ENCODE results near the gene RPS27A.
"Not testable (repeated sequence)": the region's sequence is repeated elsewhere in the genome, so short reads cannot be mapped to it uniquely, and the experiment has no call there.

RPS27A gene

DNA sequence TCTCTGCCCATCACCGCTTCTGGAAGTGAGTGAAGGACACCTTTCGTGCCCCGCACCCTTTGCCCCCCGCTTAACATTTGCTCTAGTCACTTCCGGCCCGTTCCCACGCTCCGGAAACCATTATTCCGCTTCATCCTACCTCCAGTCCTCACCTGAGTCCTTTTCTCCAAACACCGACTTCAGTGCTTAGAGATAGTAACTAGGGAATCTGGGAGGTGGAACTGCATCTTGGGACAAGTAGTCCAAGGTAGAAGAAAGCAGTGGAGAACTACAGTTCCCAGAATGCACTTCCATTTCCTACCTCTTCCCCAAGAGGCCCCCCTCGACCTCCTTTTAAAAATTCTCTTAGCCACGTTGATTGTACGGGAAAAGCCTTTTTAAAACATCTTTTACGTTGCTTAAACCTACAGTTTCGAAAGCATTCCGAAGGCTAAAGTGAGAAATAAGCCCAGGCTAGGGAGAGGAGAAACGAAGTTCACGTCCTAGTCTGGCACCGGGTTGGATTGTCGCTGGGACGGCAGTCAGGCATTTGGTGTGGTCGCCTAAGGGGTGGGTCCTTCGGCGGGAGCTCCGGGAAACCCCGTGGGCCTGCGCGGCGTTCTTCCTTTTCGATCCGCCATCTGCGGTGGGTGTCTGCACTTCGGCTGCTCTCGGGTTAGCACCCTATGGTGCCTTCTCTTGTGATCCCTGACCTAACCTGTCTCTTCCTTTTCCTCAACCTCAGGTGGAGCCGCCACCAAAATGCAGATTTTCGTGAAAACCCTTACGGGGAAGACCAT is at the start of gene RPS27A, which contains the start of gene CLHC1:
TSS of gene RPS27A (plus strand) at position 605 of the 779 bp plus-strand sequence. CDS start at position 742, 137 bp downstream.
TSS of gene CLHC1 (minus strand) at position 210 of the 779 bp plus-strand sequence. CDS start 9,882 bp downstream, outside the sequence.
- DNase-seq, result peak; percentile 93

DNA sequence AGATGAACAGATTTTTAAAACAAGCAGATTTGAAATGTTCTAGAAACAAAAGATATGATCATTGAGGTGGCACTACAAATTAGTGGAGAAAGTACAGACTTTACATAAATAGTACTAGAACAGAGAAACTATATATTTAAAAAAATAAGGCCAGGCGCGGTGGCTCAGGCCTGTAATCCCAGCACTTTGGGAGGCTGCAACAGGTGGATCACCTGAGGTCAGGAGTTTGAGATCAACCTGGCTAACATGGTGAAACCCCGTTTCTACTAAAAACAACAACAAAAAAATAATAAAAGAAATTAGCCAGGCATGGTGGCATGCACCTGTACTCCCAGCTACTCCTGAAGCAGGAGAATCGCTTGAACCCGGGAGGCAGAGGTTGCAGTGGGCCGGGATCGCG is 45.7 kb upstream of the RPS27A start:
- not testable (repeated sequence) for DNase-seq

DNA sequence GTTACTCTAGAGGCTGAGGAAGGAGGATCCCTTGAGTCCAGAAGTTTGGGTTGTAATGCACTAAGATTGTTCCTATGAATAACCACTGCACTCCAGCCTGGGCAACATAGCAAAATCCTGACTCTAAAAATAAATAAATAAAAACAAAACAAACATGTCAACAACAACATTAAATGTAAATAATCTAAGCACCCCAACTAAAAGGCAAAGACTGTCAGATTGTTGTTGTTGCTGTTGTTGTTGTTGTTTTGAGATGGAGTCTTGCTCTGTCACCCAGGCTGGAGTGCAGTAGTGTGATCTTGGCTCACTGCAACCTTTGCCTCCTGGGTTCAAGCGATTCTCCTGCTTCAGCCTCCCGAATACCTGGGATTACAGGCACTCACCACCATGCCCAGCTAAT is 40.6 kb upstream of the RPS27A start:
- not testable (repeated sequence) for DNase-seq

DNA sequence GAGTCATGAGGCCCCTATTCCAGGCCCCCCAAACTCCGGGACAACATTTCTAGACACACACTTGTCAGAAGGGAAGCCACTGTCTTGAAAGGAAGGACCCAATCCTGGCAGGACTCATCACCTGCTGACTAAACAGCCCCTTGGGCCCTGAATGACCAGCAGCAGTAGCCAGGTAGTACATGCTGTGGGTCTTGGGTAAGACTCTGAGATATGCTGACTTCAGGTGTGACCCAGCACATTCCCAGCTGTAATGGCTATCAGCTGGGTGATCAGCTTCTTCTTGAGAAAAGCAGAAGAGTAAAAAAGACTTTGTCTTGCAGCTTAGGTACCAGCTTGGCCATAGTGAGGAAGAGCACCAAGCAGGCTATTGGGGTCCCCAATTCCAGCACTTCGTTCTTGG is 36.0 kb upstream of the RPS27A start:
- DNase-seq, result no peak

DNA sequence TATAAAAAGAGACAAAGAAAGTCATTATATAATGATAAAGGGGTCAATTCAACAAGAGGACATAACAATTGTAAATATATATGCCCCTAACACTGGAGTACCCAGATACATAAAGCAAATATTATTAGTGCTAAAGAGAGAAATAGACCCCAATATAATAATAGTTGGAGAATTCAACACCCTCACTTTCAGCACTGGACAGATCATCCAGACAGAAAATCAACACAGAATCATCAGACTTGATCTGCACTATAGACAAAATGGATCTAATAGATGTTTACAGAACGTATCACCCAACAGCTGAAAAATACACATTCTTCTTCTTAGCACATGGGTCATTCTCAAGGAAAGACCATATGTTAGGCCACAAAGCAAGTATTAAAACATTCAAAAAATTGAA is 32.1 kb upstream of the RPS27A start:
- no peak for DNase-seq

DNA sequence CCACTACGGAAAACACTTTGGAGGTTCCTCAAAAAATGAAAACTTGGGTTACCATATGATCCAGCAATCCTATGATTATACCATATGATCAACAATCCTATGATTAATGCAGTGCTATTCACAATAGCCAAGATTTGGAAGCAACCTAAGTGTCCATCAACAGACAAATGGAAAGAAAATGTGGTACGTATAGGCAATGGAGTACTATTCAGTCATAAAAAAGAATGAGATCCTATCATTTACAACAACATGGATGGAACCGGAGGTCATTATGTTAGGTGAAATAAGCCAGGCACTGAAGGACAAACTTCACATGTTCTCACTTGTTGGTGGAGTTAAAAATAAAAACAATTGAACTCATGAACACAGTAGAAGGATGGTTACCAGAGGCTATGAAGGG is 28.0 kb upstream of the RPS27A start:
- DNase-seq, result no peak

DNA sequence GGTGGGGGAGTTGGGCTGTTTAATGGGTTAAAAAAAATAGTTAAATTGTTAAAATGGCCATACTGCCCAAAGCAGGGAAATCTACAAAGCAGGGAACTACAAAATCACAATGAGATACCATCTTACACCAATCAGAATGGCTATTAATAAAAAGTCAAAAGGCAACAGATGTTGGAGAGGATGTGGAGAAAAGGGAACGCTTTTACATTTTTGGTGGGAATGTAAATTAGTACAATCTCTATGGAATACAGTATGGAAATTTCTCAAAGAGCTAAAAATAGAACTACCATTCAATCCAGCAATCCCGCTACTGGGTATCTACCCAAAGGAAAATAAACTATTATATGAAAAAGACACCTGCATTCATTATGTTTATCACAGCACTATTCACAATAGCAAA is 27.5 kb upstream of the RPS27A start:
- DNase-seq, result no peak

DNA sequence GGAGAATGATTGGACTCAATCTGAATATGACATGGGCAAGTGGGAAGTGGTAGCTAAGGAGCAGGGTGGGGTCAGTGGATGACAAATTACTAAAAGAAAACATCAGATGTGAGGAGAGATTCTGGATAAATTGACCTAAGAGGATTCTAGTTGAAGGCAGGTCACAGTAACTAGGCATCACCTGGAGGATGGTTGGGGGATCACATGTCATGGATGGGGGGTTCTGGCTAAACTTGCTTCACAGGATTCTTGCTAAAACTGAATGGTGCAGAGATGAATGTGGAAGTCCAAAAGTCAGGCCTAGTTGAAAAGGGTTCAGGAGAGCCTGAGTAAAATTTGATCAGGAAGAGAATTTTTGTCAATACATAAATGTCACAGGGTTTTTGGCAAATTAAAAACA is 18.7 kb upstream of the RPS27A start:
- no peak for DNase-seq

DNA sequence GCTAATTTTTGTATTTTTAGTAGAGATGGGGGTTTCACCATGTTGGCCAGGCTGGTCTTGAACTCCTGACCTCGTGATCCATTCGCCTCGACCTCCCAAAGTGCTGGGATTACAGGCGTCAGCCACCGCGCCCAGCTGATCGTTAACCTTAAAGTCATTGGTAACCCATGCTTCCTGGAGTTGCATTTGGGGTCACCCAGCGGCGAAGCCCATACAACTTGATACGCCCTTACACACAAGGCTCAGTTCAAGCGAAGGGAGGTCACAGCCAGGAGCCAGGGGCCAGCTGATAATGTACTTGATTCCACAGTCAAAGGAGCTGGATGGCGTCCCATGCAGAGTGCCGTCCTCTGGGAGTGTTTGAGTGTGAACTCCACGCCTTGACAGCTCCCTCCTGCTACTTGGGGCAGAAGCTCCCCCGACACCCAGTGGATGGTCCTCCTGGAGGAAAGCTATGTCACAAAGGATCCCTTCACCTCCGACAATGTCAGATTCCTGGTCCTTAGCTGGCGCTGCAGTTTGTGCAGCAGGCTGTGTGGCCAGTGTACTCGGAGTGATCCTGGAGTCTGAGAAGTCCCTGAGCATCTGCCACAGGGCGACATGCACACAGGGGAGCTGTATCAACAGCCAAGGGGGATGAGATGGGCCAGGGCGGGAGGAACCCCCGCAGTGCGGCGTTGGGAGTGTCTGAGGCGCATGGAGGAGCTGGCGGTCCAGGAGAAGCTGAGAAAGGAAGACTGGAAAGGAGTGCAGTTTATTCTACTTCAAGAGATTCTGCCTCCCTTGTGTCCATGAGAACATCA is 8.3 kb upstream of the RPS27A start:
- DNase-seq, result no peak

DNA sequence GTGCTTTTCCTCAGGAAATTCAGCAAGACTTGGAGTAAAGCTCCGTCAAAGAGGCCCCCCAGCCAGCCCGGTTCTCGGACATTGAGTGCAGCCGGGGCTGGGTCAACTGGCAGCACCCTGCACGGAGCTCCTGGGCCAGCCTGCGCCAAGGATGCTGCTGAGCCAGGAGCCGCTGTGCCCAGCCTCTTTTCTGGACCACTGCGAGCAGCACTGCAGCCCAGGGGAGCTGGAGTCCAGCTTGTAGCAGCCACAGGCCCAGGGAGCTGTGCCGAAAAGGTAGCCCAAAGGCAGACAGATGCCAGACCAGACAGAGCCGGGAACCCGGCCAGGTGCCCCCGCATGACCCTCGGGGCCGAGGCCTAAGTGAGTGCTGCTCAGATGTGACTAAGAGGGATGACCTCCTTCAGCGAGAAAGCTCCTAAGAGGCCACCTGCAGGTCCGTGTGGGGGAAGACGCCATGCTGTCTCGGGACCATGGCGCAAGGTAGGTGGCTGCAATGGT is 7.7 kb upstream of the RPS27A start:
- no peak for DNase-seq

DNA sequence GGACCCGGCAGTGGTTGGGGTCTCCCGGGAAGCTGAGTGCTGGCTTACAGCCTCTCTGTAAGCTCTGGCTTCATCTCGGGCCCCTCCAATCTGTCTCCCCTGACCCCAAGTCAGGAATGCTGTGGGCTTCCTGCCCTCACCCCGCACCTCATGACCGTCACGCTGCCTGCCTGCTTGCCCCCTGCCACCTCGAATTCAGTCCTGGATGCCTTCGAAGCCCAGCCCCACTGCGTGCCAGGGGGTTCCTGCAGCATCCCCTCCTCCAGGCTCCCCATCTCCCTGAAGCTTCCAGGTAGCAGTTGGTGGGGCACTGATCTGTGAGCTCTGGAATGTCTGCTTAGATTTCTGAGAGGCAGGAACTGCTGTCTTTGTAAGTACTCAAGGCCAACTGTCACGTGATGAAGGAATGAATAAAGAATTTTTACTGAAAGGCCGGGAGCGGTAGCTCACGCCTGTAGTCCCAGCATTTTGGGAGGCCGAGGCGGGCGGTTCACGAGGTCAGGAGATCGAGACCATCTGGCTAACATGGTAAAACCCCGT is 6.9 kb upstream of the RPS27A start:
- no peak for DNase-seq

DNA sequence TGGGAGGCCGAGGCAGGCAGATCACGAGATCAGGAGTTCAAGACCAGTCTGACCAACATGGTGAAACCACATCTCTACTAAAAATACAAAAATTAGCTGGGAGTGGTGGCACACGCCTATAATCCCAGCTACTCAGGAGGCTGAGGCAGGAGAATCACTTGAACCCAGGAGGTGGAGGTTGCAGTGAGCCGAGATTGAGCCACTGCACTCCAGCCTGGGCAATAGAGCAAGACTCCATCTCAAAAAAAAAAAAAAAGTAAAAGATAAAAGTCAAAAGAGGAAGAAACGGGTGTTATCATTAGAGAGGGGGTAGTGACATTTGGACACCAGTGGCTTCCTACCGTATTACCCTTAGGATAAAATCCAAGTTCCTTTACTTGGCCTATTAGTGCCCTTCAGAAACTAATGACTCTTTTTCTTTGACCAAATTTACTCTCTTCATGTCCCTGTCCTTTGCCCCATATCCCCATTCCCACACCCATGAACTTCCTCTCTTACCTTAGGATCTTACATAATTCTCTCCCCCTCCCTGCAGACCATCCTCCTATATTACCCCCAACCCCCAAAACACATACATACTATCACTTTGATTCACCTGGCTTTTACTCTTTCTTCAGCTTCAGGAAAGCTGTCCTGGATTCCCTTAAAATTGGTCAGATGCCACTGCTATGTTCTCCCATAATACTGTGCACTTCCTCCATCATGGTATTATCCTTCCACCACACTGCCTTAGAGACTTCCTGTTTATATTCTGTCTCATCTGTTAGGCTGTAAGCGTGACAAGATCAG is 4.9 kb upstream of the RPS27A start:
- not testable (repeated sequence) for DNase-seq

DNA sequence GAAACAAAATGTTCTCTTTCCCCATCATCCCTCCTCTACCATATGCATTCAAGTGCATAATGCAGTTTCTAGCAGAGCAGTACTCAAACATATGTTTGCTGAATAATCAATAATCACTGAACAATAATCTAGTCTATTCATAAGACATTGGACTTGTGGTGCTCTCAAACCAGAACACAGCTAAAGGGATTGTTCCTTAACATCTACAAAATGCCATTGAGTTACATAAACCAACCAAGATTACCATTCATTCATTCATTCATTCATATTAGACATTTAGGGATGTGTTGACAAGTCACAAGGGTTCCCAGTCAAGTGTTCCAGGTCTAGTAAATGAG is 4.3 kb upstream of the RPS27A start:
- no peak for DNase-seq

DNA sequence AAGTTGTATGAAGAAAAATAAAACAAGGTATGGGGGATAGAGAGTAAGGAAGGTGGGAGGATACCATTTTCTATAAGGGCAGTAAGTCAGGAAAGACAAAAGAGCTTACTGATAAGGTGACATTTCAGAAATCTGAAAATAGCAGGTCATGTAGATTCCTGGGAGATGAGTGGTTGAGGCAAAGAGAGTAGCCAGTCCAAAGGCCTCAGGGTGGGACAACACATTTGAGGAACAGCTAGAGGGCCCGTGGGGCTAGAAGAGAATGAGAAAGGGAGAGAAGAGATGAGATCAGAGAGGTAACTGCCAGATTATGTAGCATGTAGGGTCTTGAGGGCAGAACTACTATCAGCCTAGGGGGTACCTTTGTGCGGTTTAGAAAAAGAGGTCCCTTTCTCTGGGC is 3.3 kb upstream of the RPS27A start:
- no peak for DNase-seq

DNA sequence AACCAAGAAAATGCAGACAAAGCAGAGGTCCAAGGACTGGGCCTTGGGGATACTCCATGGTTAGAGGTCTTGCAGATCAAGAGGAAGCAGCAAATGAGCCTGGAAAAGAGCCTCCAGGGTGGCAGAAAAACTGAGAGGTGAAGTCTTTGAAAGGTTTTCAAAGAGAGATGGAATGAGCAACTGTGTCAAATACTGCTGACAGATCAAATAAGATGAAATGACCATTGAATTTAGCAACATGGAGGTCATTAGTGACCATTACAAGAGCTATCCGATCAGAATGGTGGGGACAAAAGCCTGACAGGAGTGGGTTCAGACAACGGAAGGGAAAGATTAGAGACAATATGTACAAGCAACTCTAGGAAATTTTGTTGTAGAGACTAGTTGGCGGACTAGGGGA is 1.9 kb upstream of the RPS27A start:
- DNase-seq, result no peak

DNA sequence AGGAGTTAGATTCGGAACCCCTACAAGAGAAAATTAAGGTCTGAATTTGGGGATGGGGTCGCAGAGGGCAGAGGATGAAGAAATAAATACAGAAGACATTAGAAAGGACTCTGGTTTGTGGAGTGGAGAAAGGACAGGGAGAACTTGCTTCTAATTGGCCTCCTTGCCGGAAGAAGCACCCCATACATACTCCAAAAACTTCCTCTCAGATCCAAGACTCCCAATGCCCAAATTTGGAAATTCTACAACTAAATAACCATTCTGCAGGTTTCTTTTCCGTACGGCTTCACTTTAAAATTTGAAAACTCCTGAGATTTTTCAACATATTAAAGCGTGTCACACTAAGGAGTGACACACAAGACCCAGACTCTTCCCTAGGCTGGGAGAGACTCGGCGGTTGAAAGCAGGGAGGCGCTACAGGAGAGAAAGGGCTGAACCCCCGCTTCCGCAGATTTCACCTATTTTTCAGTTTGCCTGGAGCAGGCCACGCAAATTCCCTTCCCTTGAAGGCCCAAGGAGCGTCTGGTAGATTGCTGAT is 873 bp upstream of the RPS27A start:
- no peak for DNase-seq

DNA sequence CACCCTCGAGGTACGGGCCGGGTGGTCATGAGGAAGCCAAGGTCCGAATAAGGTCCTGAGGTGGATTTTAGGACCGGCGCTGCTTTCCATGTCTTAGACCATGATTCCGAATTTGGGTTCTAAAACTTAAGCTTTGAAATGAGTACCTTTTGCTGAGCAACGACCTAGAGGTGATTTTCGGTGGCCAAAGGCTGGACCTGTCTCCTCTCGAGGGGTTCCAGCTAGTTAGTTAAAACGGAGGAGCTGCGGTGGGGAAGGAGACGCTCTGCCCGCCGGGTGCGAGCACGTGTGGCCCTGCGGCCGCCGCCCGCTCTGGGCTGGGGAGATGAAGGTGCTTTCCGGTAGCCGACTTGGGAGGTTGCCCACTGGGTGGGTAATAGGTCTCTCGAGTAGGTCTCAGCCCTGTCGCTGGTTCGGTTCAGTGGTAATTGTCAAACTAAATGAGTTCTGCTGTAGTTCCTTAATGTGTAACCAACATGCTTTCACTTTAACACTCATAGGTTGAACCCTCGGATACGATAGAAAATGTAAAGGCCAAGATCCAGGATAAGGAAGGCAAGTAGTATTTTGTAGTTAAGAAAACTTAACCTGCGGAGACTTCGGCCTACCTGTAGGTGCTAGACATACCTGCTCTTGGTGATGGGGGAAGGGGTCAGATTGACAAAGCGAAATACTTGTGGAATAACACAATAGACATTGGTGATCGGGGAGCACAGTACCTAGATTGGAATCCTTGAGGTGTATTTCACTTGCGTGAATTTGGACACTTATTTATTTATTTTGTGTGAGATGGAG is 572 bp downstream of the RPS27A start:
- peak; percentile 11 for DNase-seq

DNA sequence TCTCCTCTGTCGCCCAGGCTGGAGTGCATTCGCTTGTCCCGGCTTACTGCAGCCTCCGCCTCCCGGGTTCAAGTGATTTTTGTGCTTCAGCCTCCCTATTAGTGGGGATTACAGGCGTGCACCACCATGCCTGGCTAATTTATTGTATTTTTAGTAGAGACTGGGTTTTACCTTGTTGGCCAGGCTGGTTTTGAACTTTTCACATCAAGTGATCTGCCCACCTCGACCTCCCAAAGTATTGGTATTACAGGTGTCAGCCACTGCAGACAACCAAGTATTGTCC is 1.1 kb downstream of the RPS27A start:
- no peak for DNase-seq

DNA sequence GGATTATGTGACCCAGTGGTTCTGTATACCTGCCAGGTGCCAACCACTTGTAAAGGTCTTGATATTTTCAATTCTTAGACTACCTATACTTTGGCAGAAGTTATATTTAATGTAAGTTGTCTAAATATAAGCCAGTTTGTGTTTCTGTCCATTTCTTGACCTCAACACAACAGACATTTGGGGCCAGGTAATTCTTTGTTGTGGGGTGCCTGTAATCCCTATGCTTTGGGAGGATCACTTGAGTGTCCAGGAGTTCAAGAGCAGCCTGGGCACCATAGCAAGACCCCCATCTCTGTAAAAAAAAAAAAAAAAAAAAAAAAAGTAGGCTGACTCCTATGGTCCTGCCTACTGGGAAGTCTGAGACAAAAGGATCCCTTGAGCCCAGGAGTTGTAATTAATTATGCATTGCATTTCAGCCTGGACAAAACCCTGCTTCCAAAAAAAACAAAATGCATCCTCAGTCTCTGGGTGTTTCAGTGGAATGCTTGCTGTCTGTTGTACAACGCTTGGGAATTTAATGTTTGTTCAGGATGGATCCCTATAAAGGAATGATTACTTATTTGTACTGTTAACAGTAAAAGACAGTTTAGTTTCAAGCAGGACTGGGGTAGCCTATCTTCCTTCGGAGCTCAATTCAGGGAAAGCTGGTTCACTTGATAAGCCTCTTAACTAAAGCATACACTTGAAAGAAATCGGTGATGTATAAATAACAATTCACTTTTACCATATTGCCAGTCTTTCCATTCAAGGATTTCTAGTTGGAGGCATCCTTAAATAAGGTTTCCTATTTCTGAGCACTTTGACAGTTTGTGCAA is 3.4 kb downstream of the RPS27A start:
- no peak for DNase-seq

DNA sequence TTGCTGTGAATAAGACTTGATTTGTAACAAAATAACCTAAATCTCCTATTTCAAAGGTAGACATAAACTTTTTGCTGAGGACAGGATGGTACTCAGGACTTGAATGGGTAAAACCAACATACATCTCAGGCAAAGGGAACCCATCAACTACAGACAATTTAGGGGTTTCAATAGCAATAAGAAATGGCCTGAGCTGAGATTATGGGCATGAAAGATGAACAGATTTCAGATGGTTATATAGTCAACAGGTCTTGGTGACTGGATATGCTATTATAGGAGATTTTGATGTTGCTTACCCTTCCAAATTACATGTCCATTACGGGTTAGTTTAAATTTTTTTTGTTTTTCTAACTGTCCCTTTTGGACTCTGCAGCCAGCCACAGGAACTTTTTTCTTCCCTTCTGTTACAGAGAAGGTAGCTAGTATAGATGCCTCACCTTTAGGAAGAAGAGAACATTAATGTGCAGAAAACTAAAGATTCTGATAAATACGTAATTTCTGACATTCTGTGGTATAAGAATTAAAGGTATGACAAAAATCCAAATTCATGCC is 4.6 kb downstream of the RPS27A start:
- no peak for DNase-seq

Data from NCI-H2029 treated with DMSO at 0.1 percent for 48 hours (cell line).